Measurements from ENCODE around the gene SERPINE1.
"Not testable (repeated sequence)": the region's sequence is repeated elsewhere in the genome, so short reads cannot be mapped to it uniquely, and the experiment has no call there.

DNA sequence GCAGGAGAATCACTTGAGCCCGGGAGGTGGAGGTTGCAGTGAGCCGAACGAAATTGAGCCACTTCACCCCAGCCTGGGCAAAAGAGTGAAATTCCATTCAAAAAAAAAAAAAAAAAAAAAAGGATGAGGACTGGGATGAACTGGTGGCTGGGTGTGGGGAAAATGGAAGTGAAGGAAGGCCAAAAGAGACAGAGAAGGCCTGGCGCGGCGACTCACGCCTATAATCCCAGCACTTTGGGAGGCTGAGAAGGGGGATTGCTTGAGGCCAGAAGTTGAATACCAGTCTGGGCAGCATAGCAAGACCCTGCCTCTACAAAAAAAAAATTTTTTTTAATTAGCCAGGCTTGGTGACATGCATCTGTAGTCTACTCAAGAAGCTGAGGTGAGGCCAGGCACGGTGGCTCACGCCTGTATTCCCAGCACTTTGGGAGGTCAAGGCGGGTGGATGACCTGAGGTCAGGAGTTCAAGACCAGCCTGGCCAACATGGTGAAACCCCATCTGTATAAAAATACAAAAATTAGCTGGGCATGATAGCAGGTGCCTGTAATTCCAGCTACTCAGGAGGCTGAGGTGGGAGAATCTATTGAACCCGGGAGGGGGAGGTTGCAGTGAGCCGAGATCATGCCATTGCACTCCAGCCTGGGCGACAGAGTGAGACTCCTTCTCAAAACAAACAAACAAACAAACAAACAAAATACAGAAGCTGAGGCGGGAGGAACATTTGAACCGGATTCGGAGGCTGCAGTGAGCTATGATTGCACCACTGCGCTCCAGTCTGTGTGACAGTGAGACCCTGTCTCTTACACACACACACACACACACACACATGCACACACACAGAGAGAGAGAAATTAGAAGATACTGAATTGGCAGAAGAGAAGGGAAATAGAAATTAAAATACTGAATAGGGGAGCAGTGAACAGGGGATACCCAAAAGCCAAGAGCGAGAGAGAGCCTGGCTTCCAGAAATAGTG, 6.0 kb downstream of the SERPINE1 start:
- not testable (repeated sequence) for TF ChIP-seq CTCF (conservative IDR thresholded peaks at IDR 0.05 in 1 of 2, IDR thresholded peaks at IDR 0.05 in 1 of 2; ENCODE audit: extremely low read depth in 1 of 2, insufficient read depth in 1 of 2, low read depth in 1 of 2, low read length in 2 of 2); EZH2 (IDR thresholded peaks at IDR 0.05; ENCODE audit: borderline replicate concordance, low read length)
